HFFc6 (cell line): ENCODE results near the gene FBXO22. TPM values are rescaled to one million over a fixed set of nuclear protein-coding genes. Genes with fewer than 3 reads are reported as not detected.
"Not testable (repeated sequence)": the region's sequence is repeated elsewhere in the genome, so short reads cannot be mapped to it uniquely, and the experiment has no call there.

Experiments
- DNase-seq: peaks from one replicate; pipeline ENCODE4 v3.0.0-alpha.2; 2018
- H3K27ac Mint-ChIP-seq: 2 replicates; pipeline ENCODE4 v1.8.0; 2020; ENCODE audit warnings: mild to moderate bottlenecking, mixed read lengths
- H3K27me3 Mint-ChIP-seq: 2 replicates; pipeline ENCODE4 v1.8.0; 2021; ENCODE audit warnings: mild to moderate bottlenecking, moderate library complexity, mixed read lengths; ENCODE audit not compliant: insufficient read depth
- H3K36me3 Mint-ChIP-seq: 2 replicates; pipeline ENCODE4 v1.8.0; 2021; ENCODE audit warnings: low read depth, mixed read lengths
- H3K4me1 Mint-ChIP-seq: 2 replicates; pipeline ENCODE4 v1.8.0; 2020; ENCODE audit warnings: low read depth, mixed read lengths
- H3K4me3 Mint-ChIP-seq: 2 replicates; pipeline ENCODE4 v1.8.0; 2020; ENCODE audit warnings: mild to moderate bottlenecking, moderate library complexity, mixed read lengths
- H3K9me3 Mint-ChIP-seq: 2 replicates; pipeline ENCODE4 v1.8.0; 2020; ENCODE audit warnings: mild to moderate bottlenecking, mixed read lengths
- CTCF ChIP-seq: fragments of 200-600 bp; sonication (generic); IDR thresholded peaks from 2 replicates; pipeline ENCODE4 v1.5.0; 2021; ENCODE audit warnings: antibody characterized with exemption, mild to moderate bottlenecking
- total RNA-seq, 6 experiments: library from RNA; stranded (reverse); fragmentation: NEBNext Ultra II Directional; extraction: Animal tissue kit (Norgen Biotek cat#: 25700); gene quantifications; 2 replicates in 1 of 6; 3 replicates in 5 of 6; pipeline ENCODE4 v1.2.3, GENCODE V29; 2021

FBXO22 gene
- total RNA-seq, 6 experiments from 2014 or later, result 48.1 to 51.3 (median 49.4) TPM

- H3K36me3 Mint-ChIP-seq, result no peaks in the 10 kb centered on the region
- H3K9me3 Mint-ChIP-seq, result no peaks in the 10 kb centered on the region
- TF ChIP-seq CTCF, result peak; percentile 22; the same call in 1 of the 2 replicates
- no peak for DNase-seq
- no peak overlapping the region for H3K27ac Mint-ChIP-seq
- H3K27me3 Mint-ChIP-seq, result peaks cover 8% of the 10 kb centered on the region
- no peak overlapping the region for H3K4me3 Mint-ChIP-seq
- no peaks in the 10 kb centered on the region for H3K4me1 Mint-ChIP-seq
Observed at GRCh38 chr15:75955720-75956119, 52.0 kb downstream of the FBXO22 start.

- Mint-ChIP-seq H3K4me1 (peaks cover 11% of the 10 kb centered on the region), H3K9me3 (no peaks in the 10 kb centered on the region), H3K4me3 (no peak overlapping the region), H3K27ac (no peak overlapping the region), H3K36me3 (no peaks in the 10 kb centered on the region), H3K27me3 (peaks cover 9% of the 10 kb centered on the region)
- no peak for DNase-seq
- no peak for TF ChIP-seq CTCF
Observed at GRCh38 chr15:75961331-75961730, 57.7 kb downstream of the FBXO22 start.

GRCh38 chr15:75966073-75966472 lies 62.4 kb downstream of the FBXO22 start:
- Mint-ChIP-seq H3K27ac (no peak overlapping the region), H3K27me3 (peaks cover 7% of the 10 kb centered on the region), H3K4me3 (no peak overlapping the region), H3K36me3 (no peaks in the 10 kb centered on the region), H3K9me3 (no peaks in the 10 kb centered on the region), H3K4me1 (peaks cover 13% of the 10 kb centered on the region)
- no peak for TF ChIP-seq CTCF
- peak; percentile 36 for DNase-seq

GRCh38 chr15:75976766-75977165 lies 73.1 kb downstream of the FBXO22 start:
- DNase-seq, H3K36me3 Mint-ChIP-seq, H3K27ac Mint-ChIP-seq, H3K4me1 Mint-ChIP-seq, H3K9me3 Mint-ChIP-seq, H3K4me3 Mint-ChIP-seq: not testable (repeated sequence)
- peaks cover 17% of the 10 kb centered on the region for H3K27me3 Mint-ChIP-seq

GRCh38 chr15:75981149-75981815 lies 77.6 kb downstream of the FBXO22 start:
- TF ChIP-seq CTCF, result no peak
- DNase-seq, result no peak
- Mint-ChIP-seq H3K9me3 (no peaks in the 10 kb centered on the region), H3K36me3 (no peaks in the 10 kb centered on the region), H3K27ac (no peak overlapping the region), H3K4me1 (no peaks in the 10 kb centered on the region), H3K27me3 (peaks cover 15% of the 10 kb centered on the region), H3K4me3 (no peak overlapping the region)

GRCh38 chr15:75982468-75982867 lies 78.8 kb downstream of the FBXO22 start:
- Mint-ChIP-seq H3K36me3 (no peaks in the 10 kb centered on the region), H3K27ac (no peak overlapping the region), H3K27me3 (peaks cover 16% of the 10 kb centered on the region), H3K9me3 (no peaks in the 10 kb centered on the region), H3K4me1 (no peaks in the 10 kb centered on the region), H3K4me3 (no peak overlapping the region)
- no peak for TF ChIP-seq CTCF
- no peak for DNase-seq

- H3K9me3 Mint-ChIP-seq, H3K36me3 Mint-ChIP-seq, DNase-seq, H3K27ac Mint-ChIP-seq, H3K4me3 Mint-ChIP-seq, H3K4me1 Mint-ChIP-seq: not testable (repeated sequence)
- peaks cover 14% of the 10 kb centered on the region for H3K27me3 Mint-ChIP-seq
Observed at GRCh38 chr15:75984706-75985105, 81.0 kb downstream of the FBXO22 start.
